HepG2 (cell line): ENCODE data around the gene MGA. TPM values are rescaled to one million over a fixed set of nuclear protein-coding genes. Genes with fewer than 3 reads are reported as not detected.

ENCODE experiments used
- ARID5B ChIP-seq: IDR thresholded peaks from 2 replicates; pipeline ENCODE4 v1.4.0; 2020; ENCODE audit warnings: mild to moderate bottlenecking, missing genetic modification reagents
- FOXM1 ChIP-seq: sonication (generic); formaldehyde crosslinking; IDR thresholded peaks from 2 replicates; pipeline ENCODE4 v1.5.0; 2020; ENCODE audit warnings: missing genetic modification reagents
- GLMP ChIP-seq: sonication (generic); formaldehyde crosslinking; IDR thresholded peaks from 2 replicates; pipeline ENCODE4 v1.9.0; 2021; ENCODE audit warnings: missing genetic modification reagents, mild to moderate bottlenecking, borderline replicate concordance
- MIXL1 ChIP-seq: IDR thresholded peaks from 2 replicates; pipeline ENCODE4 v1.6.1; 2016
- NFKB2 ChIP-seq: sonication (generic); formaldehyde crosslinking; IDR thresholded peaks from 2 replicates; pipeline ENCODE4 v1.4.0; 2020; ENCODE audit warnings: missing genetic modification reagents, borderline replicate concordance
- PLRG1 ChIP-seq: fragments of 450-650 bp; conservative IDR thresholded peaks from 2 replicates; pipeline ENCODE4 v1.6.1; 2016
- PLSCR1 ChIP-seq: sonication (generic); formaldehyde crosslinking; IDR thresholded peaks from 2 replicates; pipeline ENCODE4 v1.5.0; 2020; ENCODE audit warnings: missing genetic modification reagents, mild to moderate bottlenecking, borderline replicate concordance
- SOX5 ChIP-seq: IDR thresholded peaks from 2 replicates; pipeline ENCODE4 v1.6.1; 2016; ENCODE audit warnings: borderline replicate concordance
- SRY ChIP-seq: sonication (generic); formaldehyde crosslinking; IDR thresholded peaks from 2 replicates; pipeline ENCODE4 v1.8.0; 2022; ENCODE audit warnings: mild to moderate bottlenecking, missing genetic modification reagents
- ZBTB43 ChIP-seq: sonication (generic); formaldehyde crosslinking; conservative IDR thresholded peaks from 2 replicates; pipeline ENCODE4 v1.4.0; 2020; ENCODE audit warnings: missing genetic modification reagents
- ZBTB7A ChIP-seq: sonication (generic); formaldehyde crosslinking; IDR thresholded peaks from 2 replicates; pipeline ENCODE4 v1.8.0; 2022; ENCODE audit warnings: mild to moderate bottlenecking, missing genetic modification reagents
- ZFYVE20 ChIP-seq: sonication (generic); formaldehyde crosslinking; IDR thresholded peaks from 2 replicates; pipeline ENCODE4 v1.8.0; 2023; ENCODE audit warnings: low read depth, mild to moderate bottlenecking, moderate library complexity, missing genetic modification reagents, borderline replicate concordance
- ZNF432 ChIP-seq: sonication (generic); formaldehyde crosslinking; IDR thresholded peaks from 2 replicates; pipeline ENCODE4 v1.5.0; 2020; ENCODE audit warnings: missing genetic modification reagents, mild to moderate bottlenecking, borderline replicate concordance
- ZNF552 ChIP-seq: sonication (generic); formaldehyde crosslinking; IDR thresholded peaks from 2 replicates; pipeline ENCODE4 v1.9.0; 2022; ENCODE audit warnings: missing genetic modification reagents, mild to moderate bottlenecking, borderline replicate concordance
- ZNF563 ChIP-seq: sonication (generic); formaldehyde crosslinking; IDR thresholded peaks from 2 replicates; pipeline ENCODE4 v1.8.0; 2022; ENCODE audit warnings: mild to moderate bottlenecking, moderate library complexity, missing genetic modification reagents
- ZNF841 ChIP-seq: sonication (generic); formaldehyde crosslinking; IDR thresholded peaks from 2 replicates; pipeline ENCODE4 v1.8.1; 2023; ENCODE audit warnings: missing genetic modification reagents, borderline replicate concordance
- polyA plus RNA-seq, 8 experiments: library from polyadenylated mRNA; depleted of rRNA in 3 of 8; stranded (reverse) in 7 of 8; unstranded in 1 of 8; fragments of >200 nt; fragmentation: Illumina TruSeq in 4 of 8; extraction: Trizol in 4 of 8; gene quantifications; 2 replicates each; pipeline versions ENCODE4 v1.2.1 to v1.2.3, GENCODE V29; 2011 to 2016; ENCODE audit warnings: low read depth in 4 of 8, missing spikeins in 1 of 8, mixed read lengths in 1 of 8; ENCODE audit not compliant: insufficient read depth in 1 of 8
- total RNA-seq, 5 experiments: library from RNA; depleted of rRNA; stranded (reverse); fragments of >200 nt; fragmentation: Illumina TruSeq; extraction: Trizol; gene quantifications; 2 replicates each; pipeline ENCODE4 v1.2.3, GENCODE V29; 2016; ENCODE audit warnings: low read depth in 1 of 5
- TF ChIP-seq, protein P1 (sequence below): sonication (generic); formaldehyde crosslinking; IDR thresholded peaks from 2 replicates; pipeline ENCODE4 v1.5.0; 2020; ENCODE audit warnings: mild to moderate bottlenecking, missing genetic modification reagents, borderline replicate concordance
- TF ChIP-seq, protein P2 (sequence below): IDR thresholded peaks from 2 replicates; pipeline ENCODE4 v1.6.1; 2018; ENCODE audit warnings: missing genetic modification reagents

Gene MGA
- total and polyA plus RNA-seq, 2 of the 13 experiments (the other 11 are each of a cell fraction or from before 2014, with no cell fraction given) = 5.3 to 59.0 TPM

- TF ChIP-seq, protein P1, sequence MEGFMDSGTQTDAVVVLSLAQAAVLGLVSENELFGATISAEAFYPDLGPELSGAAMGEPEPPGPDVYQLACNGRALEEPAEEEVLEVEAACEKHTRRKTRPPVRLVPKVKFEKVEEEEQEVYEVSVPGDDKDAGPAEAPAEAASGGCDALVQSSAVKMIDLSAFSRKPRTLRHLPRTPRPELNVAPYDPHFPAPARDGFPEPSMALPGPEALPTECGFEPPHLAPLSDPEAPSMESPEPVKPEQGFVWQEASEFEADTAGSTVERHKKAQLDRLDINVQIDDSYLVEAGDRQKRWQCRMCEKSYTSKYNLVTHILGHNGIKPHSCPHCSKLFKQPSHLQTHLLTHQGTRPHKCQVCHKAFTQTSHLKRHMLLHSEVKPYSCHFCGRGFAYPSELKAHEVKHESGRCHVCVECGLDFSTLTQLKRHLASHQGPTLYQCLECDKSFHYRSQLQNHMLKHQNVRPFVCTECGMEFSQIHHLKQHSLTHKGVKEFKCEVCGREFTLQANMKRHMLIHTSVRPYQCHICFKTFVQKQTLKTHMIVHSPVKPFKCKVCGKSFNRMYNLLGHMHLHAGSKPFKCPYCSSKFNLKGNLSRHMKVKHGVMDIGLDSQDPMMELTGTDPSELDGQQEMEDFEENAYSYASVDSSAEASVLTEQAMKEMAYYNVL = no peak
- no peak for TF ChIP-seq ZFYVE20
- TF ChIP-seq ZNF552 (CRISPR knock-in tag) = peak; percentile 81; the same call in 1 of the 2 replicates
- TF ChIP-seq, protein P2, sequence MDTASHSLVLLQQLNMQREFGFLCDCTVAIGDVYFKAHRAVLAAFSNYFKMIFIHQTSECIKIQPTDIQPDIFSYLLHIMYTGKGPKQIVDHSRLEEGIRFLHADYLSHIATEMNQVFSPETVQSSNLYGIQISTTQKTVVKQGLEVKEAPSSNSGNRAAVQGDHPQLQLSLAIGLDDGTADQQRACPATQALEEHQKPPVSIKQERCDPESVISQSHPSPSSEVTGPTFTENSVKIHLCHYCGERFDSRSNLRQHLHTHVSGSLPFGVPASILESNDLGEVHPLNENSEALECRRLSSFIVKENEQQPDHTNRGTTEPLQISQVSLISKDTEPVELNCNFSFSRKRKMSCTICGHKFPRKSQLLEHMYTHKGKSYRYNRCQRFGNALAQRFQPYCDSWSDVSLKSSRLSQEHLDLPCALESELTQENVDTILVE = peak; percentile 68; the same call in 1 of the 2 replicates
- peak; percentile 25; the same call in 1 of the 2 replicates for TF ChIP-seq FOXM1 (CRISPR knock-in tag)
- TF ChIP-seq SOX5 = no peak
- TF ChIP-seq ZBTB7A (CRISPR knock-in tag) = peak; percentile 82; the same call in 1 of the 2 replicates
- TF ChIP-seq ZNF563 (CRISPR knock-in tag) = peak; percentile 91; the same call in 1 of the 2 replicates
- TF ChIP-seq ARID5B (CRISPR knock-in tag) = no peak; the same call in 1 of the 2 replicates
- 0 out of 2 replicates have a peak, but pooled peaks have one; percentile 58 for TF ChIP-seq PLSCR1
- TF ChIP-seq GLMP = no peak
- TF ChIP-seq MIXL1 (CRISPR knock-in tag) = no peak
- peak; percentile 84 for TF ChIP-seq ZBTB43 (CRISPR knock-in tag)
- no peak for TF ChIP-seq ZNF432 (CRISPR knock-in tag)
- no peak for TF ChIP-seq PLRG1
- peak; percentile 90 for TF ChIP-seq SRY (CRISPR knock-in tag)
- TF ChIP-seq NFKB2 (CRISPR knock-in tag) = peak; percentile 89
- no peak for TF ChIP-seq ZNF841 (CRISPR knock-in tag)
Measured at GRCh38 chr15:41660235-41661077, at the start of gene MGA (continued).
